ENCODE results near the gene ADORA1. TPM values are rescaled to one million over a fixed set of nuclear protein-coding genes. Genes with fewer than 3 reads are reported as not detected.

The ADORA1 gene
- total RNA-seq, 4 donors from 2014 or later, result 0.64 to 1.7 (median 0.66) TPM; not detected in 1

DNA sequence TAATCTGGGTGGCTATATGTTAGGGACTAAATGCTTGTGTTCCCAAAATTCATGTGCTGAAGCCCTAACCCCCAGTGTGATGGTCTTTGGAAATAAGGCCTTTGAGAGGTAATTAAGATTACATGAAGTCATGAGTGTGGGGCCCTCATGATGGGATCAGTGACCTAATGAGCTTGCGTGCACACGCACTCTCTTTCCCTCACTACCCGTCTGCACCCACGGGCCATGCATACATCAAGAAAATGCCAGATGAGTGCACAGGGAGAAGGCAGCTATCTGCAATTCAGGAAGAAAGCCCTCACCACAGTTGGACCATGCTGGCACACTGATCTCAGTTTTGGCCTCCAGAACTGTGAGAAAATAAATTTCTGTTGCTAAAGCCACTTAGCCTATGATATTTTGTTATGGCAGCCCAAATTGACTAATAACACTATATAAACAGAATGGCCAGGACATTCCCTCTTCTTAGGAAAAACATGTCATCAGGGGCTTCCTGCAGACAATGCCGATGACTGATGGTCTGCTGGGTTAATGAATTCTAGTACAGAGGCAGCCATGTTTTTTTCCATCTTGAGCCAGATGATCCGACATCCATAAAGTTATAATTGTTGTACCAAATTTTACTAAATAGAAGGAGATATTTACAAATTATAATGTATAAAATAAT, 23.6 kb upstream of the ADORA1 start:
- Histone ChIP-seq H3K4me3 (no peak overlapping the region), H3K27ac (no peak overlapping the region), H3K36me3 (no peaks in the 10 kb centered on the region), H3K27me3 (peaks cover 0 to 36% (median 0%) of the 10 kb centered on the region in 4 donors), H3K9me3 (peaks cover 0 to 6% (median 4%) of the 10 kb centered on the region in 3 donors), H3K4me1 (no peaks in the 10 kb centered on the region)
- DNase-seq, result no peak
- WGBS, 2 donors, result 83 to 86% methylated on average over 4 to 5 of the region's 6 CpGs
- intact Hi-C loops (cut with DNase I), result no loop called here
- no peak for TF ChIP-seq POLR2A (IDR thresholded peaks at IDR 0.05)
- TF ChIP-seq, protein P1, sequence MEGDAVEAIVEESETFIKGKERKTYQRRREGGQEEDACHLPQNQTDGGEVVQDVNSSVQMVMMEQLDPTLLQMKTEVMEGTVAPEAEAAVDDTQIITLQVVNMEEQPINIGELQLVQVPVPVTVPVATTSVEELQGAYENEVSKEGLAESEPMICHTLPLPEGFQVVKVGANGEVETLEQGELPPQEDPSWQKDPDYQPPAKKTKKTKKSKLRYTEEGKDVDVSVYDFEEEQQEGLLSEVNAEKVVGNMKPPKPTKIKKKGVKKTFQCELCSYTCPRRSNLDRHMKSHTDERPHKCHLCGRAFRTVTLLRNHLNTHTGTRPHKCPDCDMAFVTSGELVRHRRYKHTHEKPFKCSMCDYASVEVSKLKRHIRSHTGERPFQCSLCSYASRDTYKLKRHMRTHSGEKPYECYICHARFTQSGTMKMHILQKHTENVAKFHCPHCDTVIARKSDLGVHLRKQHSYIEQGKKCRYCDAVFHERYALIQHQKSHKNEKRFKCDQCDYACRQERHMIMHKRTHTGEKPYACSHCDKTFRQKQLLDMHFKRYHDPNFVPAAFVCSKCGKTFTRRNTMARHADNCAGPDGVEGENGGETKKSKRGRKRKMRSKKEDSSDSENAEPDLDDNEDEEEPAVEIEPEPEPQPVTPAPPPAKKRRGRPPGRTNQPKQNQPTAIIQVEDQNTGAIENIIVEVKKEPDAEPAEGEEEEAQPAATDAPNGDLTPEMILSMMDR (IDR thresholded peaks at IDR 0.05), result no peak

DNA sequence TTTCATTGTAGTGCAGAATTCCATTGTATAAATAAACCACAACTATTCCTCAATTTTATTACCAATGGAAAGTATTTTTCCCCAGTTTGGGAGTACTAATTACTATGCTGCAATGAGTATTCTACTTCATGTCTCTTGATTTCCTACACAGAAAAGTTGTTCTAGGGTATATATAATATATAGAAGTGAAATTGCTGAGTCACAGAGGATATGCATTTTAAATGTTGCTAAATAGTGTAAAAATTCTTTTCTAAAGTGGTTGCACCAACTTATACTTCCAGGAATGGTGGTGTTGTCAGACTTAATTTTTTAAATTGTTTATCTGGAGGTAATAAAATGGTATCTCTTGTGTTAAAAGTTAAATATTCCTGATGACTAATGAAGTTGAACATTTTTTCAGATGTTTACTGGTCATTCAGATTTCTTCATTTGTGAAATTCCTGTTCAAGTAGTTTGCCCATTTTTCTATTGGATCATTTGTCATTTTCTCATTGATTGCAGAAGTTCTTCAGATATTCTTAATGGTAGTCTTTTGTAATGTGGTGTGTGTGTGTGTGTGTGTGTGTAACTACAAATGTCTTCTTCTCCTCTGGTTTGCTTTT, 22.6 kb upstream of the ADORA1 start:
- no peak for DNase-seq
- TF ChIP-seq POLR2A (IDR thresholded peaks at IDR 0.05), result no peak
- TF ChIP-seq, protein P1 (IDR thresholded peaks at IDR 0.05), result no peak
- intact Hi-C loops (cut with DNase I), result no loop called here
- peaks cover 0 to 39% (median 0%) of the 10 kb centered on the region in 4 donors for H3K27me3 ChIP-seq
- no peaks in the 10 kb centered on the region for H3K36me3 ChIP-seq
- H3K9me3 ChIP-seq, result peaks cover 0 to 6% (median 4%) of the 10 kb centered on the region in 3 donors
- H3K4me3 ChIP-seq, result no peak overlapping the region
- H3K27ac ChIP-seq, result no peak overlapping the region
- H3K4me1 ChIP-seq, result no peaks in the 10 kb centered on the region

DNA sequence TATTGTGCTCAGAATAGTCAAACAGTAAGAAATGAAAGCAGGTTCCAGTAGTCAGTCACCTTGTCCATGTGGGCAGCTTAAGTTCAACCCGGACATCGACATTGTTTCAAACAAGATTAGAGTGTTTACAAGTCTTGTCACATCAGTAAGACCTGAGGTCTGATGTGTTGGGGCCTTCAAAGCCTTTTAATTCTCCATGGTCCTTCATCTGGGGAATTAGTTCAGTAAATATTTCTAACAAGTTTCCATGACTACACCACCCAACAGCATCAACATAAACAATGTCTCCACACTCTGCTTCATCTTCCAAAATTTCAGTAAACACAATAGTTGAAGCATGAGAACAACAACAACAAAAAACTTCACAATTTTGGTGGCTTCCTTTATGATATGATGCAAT, 15.1 kb upstream of the ADORA1 start:
- Histone ChIP-seq H3K9me3 (no peaks in the 10 kb centered on the region), H3K27me3 (peaks cover 0 to 36% (median 0%) of the 10 kb centered on the region in 4 donors), H3K36me3 (no peaks in the 10 kb centered on the region), H3K4me3 (no peak overlapping the region), H3K27ac (no peak overlapping the region), H3K4me1 (peaks cover 0 to under 1% (median 0%) of the 10 kb centered on the region in 3 donors)
- intact Hi-C loops (cut with DNase I), result no loop called here
- no peak for DNase-seq
- WGBS, 2 donors, result 20 to 54% methylated on average over 2 of the region's 2 CpGs
- TF ChIP-seq, protein P1 (IDR thresholded peaks at IDR 0.05), result no peak
- no peak for TF ChIP-seq POLR2A (IDR thresholded peaks at IDR 0.05)

DNA sequence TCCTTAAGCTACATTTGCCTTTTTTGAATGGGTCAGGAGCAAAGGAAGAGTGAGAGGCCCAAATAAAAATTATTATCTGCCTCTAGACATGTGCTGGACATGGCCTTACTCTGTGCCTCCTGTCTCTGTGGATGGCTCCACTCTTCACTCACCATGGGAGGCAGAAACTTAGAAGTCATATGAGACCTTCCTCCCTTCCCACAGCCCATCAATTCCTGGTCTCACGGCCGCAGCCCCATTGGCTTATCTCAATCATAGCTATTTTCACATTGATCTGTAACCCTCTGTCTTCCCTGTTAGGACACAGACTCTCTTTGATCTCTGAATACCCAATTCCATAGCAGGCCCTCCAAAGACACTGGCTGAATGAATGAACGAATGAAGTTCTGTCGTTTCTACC, 14.2 kb upstream of the ADORA1 start:
- Histone ChIP-seq H3K4me1 (peaks cover 3 to 9% (median 4%) of the 10 kb centered on the region in 3 donors), H3K36me3 (no peaks in the 10 kb centered on the region), H3K27me3 (peaks cover 0 to 37% (median 0%) of the 10 kb centered on the region in 4 donors), H3K9me3 (no peaks in the 10 kb centered on the region), H3K4me3 (no peak overlapping the region), H3K27ac (no peak overlapping the region)
- intact Hi-C loops (cut with DNase I), result no loop called here
- no peak for TF ChIP-seq POLR2A (IDR thresholded peaks at IDR 0.05)
- TF ChIP-seq, protein P1 (IDR thresholded peaks at IDR 0.05), result no peak
- WGBS, 2 donors, result 67 to 93% methylated on average over 4 of the region's 4 CpGs
- no peak for DNase-seq

DNA sequence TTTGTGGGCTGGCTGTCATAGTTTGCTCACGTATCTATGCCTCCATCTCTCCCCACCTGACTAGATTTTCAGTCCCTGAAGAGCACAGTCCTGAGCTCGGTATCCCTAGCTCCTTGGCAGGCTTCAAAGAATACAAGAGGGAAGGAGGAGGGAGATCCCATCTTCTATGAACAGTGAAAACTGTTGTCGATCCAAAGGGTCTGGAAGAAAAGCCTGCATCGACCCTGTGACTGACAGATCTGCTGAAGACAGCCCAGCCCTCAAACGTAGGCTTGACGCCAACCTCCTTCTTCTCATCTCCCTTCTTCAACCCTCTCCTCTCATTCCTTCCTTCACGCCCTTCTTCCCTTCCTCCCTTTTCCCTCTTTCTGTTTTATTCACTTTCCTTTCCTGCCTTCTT, 13.3 kb upstream of the ADORA1 start:
- intact Hi-C loops (cut with DNase I), result no loop called here
- Histone ChIP-seq H3K9me3 (no peaks in the 10 kb centered on the region), H3K4me3 (no peak overlapping the region), H3K36me3 (no peaks in the 10 kb centered on the region), H3K4me1 (peaks cover 3 to 9% (median 4%) of the 10 kb centered on the region in 3 donors), H3K27me3 (peaks cover 0 to 41% (median 3%) of the 10 kb centered on the region in 4 donors), H3K27ac (no peak overlapping the region)
- no peak for DNase-seq
- WGBS, 2 donors, result 65 to 67% methylated on average over 6 to 7 of the region's 7 CpGs
- TF ChIP-seq, protein P1 (IDR thresholded peaks at IDR 0.05), result no peak
- no peak for TF ChIP-seq POLR2A (IDR thresholded peaks at IDR 0.05)

Data from esophagus squamous epithelium (tissue), 5 donors.